Measurements from ENCODE around the gene EGFR. TPM values are rescaled to one million over a fixed set of nuclear protein-coding genes. Genes with fewer than 3 reads are reported as not detected.

EGFR gene
- total and polyA plus RNA-seq, 7 donors = 3.6 to 39.7 (median 14.1) TPM

GRCh38 chr7:55212176-55212575 is 193.4 kb downstream of the EGFR start:
- Histone ChIP-seq H3K27ac (no peak overlapping the region), H3K4me1 (no peaks in the 10 kb centered on the region), H3K9me3 (no peaks in the 10 kb centered on the region), H3K36me3 (ENCODE audit: insufficient read depth in 1 of 2, low read depth in 1 of 2) (peaks cover 0 to 18% of the 10 kb centered on the region in 2 donors), H3K4me3 (no peak overlapping the region), H3K27me3 (ENCODE audit: insufficient read depth in 3 of 3, low read length in 2 of 3) (no peaks in the 10 kb centered on the region)
- ATAC-seq (peak in 2 of 4 donors; percentile 13 to 23), DNase-seq (no peak)
- 71 to 73% (median 72%) methylated on average over 8 of the region's 8 CpGs for WGBS, 3 donors
- TF ChIP-seq CTCF (IDR thresholded peaks at IDR 0.05) = no peak
- intact Hi-C loops (cut with DNase I) = no loop called here

GRCh38 chr7:55212838-55213237 is 194.0 kb downstream of the EGFR start:
- no peaks in the 10 kb centered on the region for H3K27me3 ChIP-seq (ENCODE audit: insufficient read depth in 3 of 3, low read length in 2 of 3)
- no peak overlapping the region for H3K27ac ChIP-seq
- DNase-seq (no peak), ATAC-seq (peak in 1 of 4 donors; percentile 39)
- no peak for TF ChIP-seq CTCF (IDR thresholded peaks at IDR 0.05)
- H3K36me3 ChIP-seq (ENCODE audit: insufficient read depth in 1 of 2, low read depth in 1 of 2) = peaks cover 0 to 11% of the 10 kb centered on the region in 2 donors
- intact Hi-C loops (cut with DNase I) = no loop called here
- WGBS, 3 donors = 35 to 58% (median 46%) methylated on average over 7 to 10 of the region's 10 CpGs
- H3K4me3 ChIP-seq = no peak overlapping the region
- no peaks in the 10 kb centered on the region for H3K9me3 ChIP-seq
- no peaks in the 10 kb centered on the region for H3K4me1 ChIP-seq

- no peak for ATAC-seq
- TF ChIP-seq CTCF (IDR thresholded peaks at IDR 0.05) = no peak
- Histone ChIP-seq H3K4me1 (no peaks in the 10 kb centered on the region), H3K36me3 (ENCODE audit: insufficient read depth in 1 of 2, low read depth in 1 of 2) (no peaks in the 10 kb centered on the region), H3K9me3 (no peaks in the 10 kb centered on the region), H3K4me3 (no peak overlapping the region), H3K27ac (no peak overlapping the region), H3K27me3 (ENCODE audit: insufficient read depth in 3 of 3, low read length in 2 of 3) (no peaks in the 10 kb centered on the region)
- 74 to 77% (median 76%) methylated on average over 5 of the region's 5 CpGs for WGBS, 3 donors
- intact Hi-C loops (cut with DNase I) = no loop called here
- DNase-seq = no peak
Observed at GRCh38 chr7:55214707-55215106, 195.9 kb downstream of the EGFR start.

GRCh38 chr7:55223023-55223422 is 204.2 kb downstream of the EGFR start:
- Histone ChIP-seq H3K36me3 (ENCODE audit: insufficient read depth in 1 of 2, low read depth in 1 of 2) (no peaks in the 10 kb centered on the region), H3K9me3 (no peaks in the 10 kb centered on the region), H3K4me3 (no peak overlapping the region), H3K4me1 (no peaks in the 10 kb centered on the region), H3K27me3 (ENCODE audit: insufficient read depth in 3 of 3, low read length in 2 of 3) (no peaks in the 10 kb centered on the region), H3K27ac (no peak overlapping the region)
- ATAC-seq = no peak
- no peak for TF ChIP-seq CTCF (IDR thresholded peaks at IDR 0.05)
- intact Hi-C loops (cut with DNase I) = no loop called here
- DNase-seq = no peak
- 74 to 87% (median 84%) methylated on average over 9 of the region's 9 CpGs for WGBS, 3 donors

- no peak for TF ChIP-seq CTCF (IDR thresholded peaks at IDR 0.05)
- intact Hi-C loops (cut with DNase I) = no loop called here
- 84 to 92% (median 89%) methylated on average over 5 of the region's 5 CpGs for WGBS, 3 donors
- DNase-seq = no peak
- Histone ChIP-seq H3K36me3 (ENCODE audit: insufficient read depth in 1 of 2, low read depth in 1 of 2) (no peaks in the 10 kb centered on the region), H3K27ac (no peak overlapping the region), H3K4me3 (no peak overlapping the region), H3K9me3 (no peaks in the 10 kb centered on the region), H3K4me1 (no peaks in the 10 kb centered on the region), H3K27me3 (ENCODE audit: insufficient read depth in 3 of 3, low read length in 2 of 3) (no peaks in the 10 kb centered on the region)
- ATAC-seq = no peak
Observed at GRCh38 chr7:55224111-55224510, 205.3 kb downstream of the EGFR start.
